Lower leg skin (tissue), 4 donors: ENCODE results near the gene NNAT. TPM values are rescaled to one million over a fixed set of nuclear protein-coding genes. Genes with fewer than 3 reads are reported as not detected.

Experiments
- DNase-seq, 2 donors: peaks; one replicate each; pipeline ENCODE4 v3.0.0-alpha.2; 2019; ENCODE audit warnings: low spot score in 2 of 2
- H3K4me3 ChIP-seq: fragments of 200-600 bp; sonication (generic); 2 replicates; pipeline ENCODE4 v1.5.1; 2017; ENCODE audit warnings: mild to moderate bottlenecking, low read depth; ENCODE audit not compliant: poor library complexity, severe bottlenecking
- POLR2A ChIP-seq, 2 donors: fragments of 450-650 bp; IDR thresholded peaks; one replicate each; pipeline ENCODE4 v1.6.1; 2016 to 2017; ENCODE audit warnings: antibody characterized with exemption in 2 of 2, mild to moderate bottlenecking in 1 of 2, moderate library complexity in 1 of 2
- WGBS, 2 donors: methylation state at CpG; one replicate each; pipeline ENCODE4 v1.1.5; 2018; 5-methylcytosine and 5-hydroxymethylcytosine counted together
- intact Hi-C: fragments of 100-400 bp; cut with DNase I; formaldehyde crosslinking; loops from one replicate; pipeline ENCODE4 v1.15.0; 2023; ENCODE audit warnings: low total_unique reads
- total RNA-seq, 4 donors: library from RNA; depleted of rRNA; stranded (reverse); fragments of >200 nt; gene quantifications; one replicate each; pipeline ENCODE4 v1.1.0, GENCODE V29; 2016
- TF ChIP-seq, protein P1 (sequence below), 3 donors: fragments of 450-650 bp; IDR thresholded peaks; one replicate each; pipeline ENCODE4 v1.5.1; 2016; ENCODE audit warnings: antibody characterized with exemption in 3 of 3, mild to moderate bottlenecking in 3 of 3, moderate library complexity in 2 of 3

The NNAT gene
- total RNA-seq, 4 donors from 2014 or later = 1.3 to 3.8 (median 2.3) TPM

DNA sequence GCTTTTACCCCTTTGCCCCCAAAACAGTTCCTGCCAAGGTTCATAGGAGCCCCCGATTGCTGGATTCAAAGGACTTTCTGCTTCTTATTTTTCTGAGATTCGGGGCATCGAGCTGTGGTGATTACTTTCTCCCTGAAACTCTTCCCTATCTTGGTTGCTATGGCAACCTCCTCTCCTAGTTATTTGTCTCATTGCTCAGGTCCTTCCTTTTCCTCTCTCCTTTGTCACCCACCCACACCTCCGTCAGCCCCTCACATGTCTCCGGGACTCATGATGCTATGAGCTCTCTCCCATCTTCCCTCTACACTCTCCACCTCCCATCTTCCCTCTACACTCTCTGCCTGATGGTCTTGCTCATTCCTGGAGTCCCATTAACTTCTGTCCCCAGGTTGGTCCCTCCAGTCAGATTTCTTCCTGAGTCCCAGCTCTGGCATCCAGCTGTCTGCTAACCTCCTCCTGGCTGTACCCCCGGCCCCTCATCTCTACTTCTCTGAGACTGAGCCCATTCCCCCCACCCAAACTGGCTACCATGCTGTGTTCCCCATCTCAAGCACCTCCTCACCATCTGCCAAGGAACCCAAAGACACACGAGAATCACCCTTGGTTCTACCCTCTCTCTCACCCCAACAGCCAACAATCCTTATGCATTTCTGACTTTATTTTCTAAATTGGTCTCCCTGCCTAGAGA lies 30.2 kb upstream of the NNAT start:
- 80 to 90% methylated on average over 7 of the region's 7 CpGs for WGBS, 2 donors
- H3K4me3 ChIP-seq = no peak overlapping the region
- no peak for TF ChIP-seq POLR2A (IDR thresholded peaks at IDR 0.05)
- intact Hi-C loops = no loop called here
- DNase-seq = peak in 1 of 2 donors; percentile 59

DNA sequence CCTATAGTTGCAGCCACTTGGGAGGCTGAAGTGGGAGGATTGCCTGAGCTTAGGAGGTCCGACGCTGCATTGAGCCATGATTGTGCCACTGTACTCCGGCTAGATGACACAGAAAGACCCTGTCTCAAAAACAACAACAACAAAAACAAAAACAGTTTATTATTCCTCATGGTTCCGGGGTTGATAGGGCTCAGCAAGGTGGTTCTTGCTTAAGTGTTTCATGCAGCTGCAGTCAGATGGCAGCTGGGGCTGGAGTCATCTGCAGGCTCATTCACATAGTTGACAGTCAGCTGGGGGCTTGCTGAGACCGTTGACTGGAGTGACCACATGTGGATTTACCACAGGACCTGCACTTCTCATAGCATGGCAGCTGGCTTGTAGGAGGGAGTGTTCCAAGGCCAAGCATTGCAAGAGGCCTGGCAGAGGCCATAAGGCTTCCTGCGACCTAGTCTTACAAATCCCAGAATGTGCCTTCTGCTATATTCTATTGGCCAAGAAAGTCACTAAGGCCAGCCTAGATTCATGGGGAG lies 28.9 kb upstream of the NNAT start:
- peak in 1 of 2 donors; percentile 48 for DNase-seq
- H3K4me3 ChIP-seq = no peak overlapping the region
- 91 to 96% methylated on average over 6 of the region's 6 CpGs for WGBS, 2 donors
- TF ChIP-seq POLR2A (IDR thresholded peaks at IDR 0.05) = no peak
- TF ChIP-seq, protein P1, sequence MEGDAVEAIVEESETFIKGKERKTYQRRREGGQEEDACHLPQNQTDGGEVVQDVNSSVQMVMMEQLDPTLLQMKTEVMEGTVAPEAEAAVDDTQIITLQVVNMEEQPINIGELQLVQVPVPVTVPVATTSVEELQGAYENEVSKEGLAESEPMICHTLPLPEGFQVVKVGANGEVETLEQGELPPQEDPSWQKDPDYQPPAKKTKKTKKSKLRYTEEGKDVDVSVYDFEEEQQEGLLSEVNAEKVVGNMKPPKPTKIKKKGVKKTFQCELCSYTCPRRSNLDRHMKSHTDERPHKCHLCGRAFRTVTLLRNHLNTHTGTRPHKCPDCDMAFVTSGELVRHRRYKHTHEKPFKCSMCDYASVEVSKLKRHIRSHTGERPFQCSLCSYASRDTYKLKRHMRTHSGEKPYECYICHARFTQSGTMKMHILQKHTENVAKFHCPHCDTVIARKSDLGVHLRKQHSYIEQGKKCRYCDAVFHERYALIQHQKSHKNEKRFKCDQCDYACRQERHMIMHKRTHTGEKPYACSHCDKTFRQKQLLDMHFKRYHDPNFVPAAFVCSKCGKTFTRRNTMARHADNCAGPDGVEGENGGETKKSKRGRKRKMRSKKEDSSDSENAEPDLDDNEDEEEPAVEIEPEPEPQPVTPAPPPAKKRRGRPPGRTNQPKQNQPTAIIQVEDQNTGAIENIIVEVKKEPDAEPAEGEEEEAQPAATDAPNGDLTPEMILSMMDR (IDR thresholded peaks at IDR 0.05) = no peak
- intact Hi-C loops = no loop called here

DNA sequence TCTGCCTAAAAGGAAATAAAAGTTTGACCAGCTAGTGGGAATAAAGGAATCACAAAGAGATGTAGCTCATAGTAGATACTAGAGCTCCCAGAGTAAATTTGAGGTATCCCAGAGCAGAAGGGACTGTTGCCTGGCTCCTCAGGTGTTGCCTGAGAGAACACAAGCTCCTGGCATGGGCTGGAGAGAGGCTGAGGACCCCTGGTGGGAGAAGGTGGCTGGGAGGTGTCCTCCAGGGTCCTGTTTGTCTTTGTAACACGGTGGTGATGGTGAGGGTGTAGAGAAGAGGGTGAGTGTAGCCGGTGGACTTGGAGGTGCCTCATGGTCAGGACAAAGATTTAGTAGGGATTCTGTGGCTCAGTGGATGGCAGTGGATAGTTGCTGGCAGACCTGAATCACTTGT lies 28.1 kb upstream of the NNAT start:
- DNase-seq = peak in 1 of 2 donors; percentile 31
- no peak for TF ChIP-seq POLR2A (IDR thresholded peaks at IDR 0.05)
- TF ChIP-seq, protein P1 (IDR thresholded peaks at IDR 0.05) = no peak
- WGBS, 2 donors = 80 to 94% methylated on average over 2 of the region's 2 CpGs
- H3K4me3 ChIP-seq = no peak overlapping the region
- intact Hi-C loops = no loop called here

DNA sequence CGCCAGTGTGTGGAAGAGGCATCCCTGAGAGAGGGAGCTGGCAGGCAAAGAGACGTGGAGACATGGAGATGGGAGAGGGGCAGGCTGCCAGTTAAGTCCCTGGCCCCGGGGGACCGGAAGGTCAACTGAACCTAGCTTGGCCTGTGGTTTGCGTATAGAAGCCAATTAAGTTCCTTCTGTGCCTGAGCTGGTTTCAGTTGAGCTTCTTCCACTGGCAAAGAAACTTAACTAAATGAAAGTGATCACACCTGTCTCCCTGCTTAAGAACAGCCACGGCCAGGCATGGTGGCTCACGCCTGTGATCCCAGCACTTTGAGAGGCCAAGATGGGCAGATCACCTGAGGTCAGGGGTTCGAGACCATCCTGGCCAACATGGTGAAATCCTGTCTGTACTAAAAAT lies 26.7 kb upstream of the NNAT start:
- no peak overlapping the region for H3K4me3 ChIP-seq
- 57 to 73% methylated on average over 8 of the region's 8 CpGs for WGBS, 2 donors
- DNase-seq = peak in 1 of 2 donors; percentile 49
- no peak for TF ChIP-seq POLR2A (IDR thresholded peaks at IDR 0.05)
- TF ChIP-seq, protein P1 (IDR thresholded peaks at IDR 0.05) = no peak
- intact Hi-C loops = no loop called here

DNA sequence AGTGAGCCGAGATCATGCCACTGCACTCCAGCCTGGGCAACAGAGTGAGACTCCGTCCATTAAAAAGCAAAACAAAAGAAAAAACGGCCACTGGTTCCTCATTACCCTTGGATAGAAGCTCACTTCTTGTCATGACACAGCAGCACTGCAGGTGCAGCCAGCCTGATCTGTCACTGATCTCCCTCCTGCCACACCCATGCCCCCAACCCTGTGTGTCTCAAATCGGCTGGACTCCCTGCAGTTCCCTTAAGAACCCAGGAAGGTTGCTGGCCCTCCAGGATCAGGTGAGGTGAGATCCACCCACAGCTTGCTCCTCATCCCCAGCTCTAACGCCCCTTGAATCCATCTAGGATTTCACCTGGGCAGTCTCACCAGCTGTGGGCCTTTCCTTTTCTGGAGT lies 26.3 kb upstream of the NNAT start:
- TF ChIP-seq POLR2A (IDR thresholded peaks at IDR 0.05) = no peak
- TF ChIP-seq, protein P1 (IDR thresholded peaks at IDR 0.05) = no peak
- H3K4me3 ChIP-seq = no peak overlapping the region
- WGBS, 2 donors = 79 to 82% methylated on average over 5 of the region's 5 CpGs
- intact Hi-C loops = no loop called here
- peak in 1 of 2 donors; percentile 59 for DNase-seq

DNA sequence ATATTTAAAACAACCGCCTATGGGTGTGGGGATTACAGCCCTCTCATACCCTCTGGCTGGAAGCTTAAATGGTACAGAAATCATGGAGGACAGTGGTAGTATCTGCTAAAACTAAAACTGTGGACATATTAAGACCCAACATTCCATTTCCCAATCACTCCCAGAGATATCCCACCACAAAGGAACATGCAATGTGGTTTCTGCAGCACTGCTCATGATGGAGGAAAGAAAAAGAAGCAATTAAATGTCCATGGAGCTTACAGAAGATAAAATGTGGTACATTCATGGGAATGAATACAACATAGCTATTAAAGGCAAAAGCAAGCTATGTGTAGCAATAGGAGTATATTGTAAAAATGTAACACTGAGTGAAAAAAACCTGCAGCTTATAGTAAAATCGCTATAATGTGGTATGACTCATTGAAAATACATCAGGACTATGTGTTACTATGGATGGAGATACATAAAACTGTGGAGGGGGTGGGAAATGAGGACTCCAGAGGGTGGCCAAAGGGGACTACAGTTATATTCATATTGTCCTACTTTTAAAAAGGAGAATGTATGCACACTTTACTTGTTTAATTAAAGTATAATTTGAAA lies 22.9 kb upstream of the NNAT start:
- no peak overlapping the region for H3K4me3 ChIP-seq
- TF ChIP-seq POLR2A (IDR thresholded peaks at IDR 0.05) = no peak
- TF ChIP-seq, protein P1 (IDR thresholded peaks at IDR 0.05) = no peak
- intact Hi-C loops = no loop called here
- 68 to 74% methylated on average over 2 of the region's 2 CpGs for WGBS, 2 donors
- DNase-seq = no peak
